Mesodermal cell (in vitro differentiated cells): ENCODE measurements around the gene CD58.
A peak's percentile ranks its signal among the peaks of the same experiment; 100 is the strongest.

Experiments
- H3K27ac ChIP-seq: 2 replicates; pipeline ENCODE4 v1.7.0; 2013; ENCODE audit warnings: mild to moderate bottlenecking, low read depth, low read length, moderate library complexity; ENCODE audit not compliant: severe bottlenecking
- H3K36me3 ChIP-seq: 2 replicates; pipeline ENCODE4 v1.7.1; 2013; ENCODE audit warnings: mild to moderate bottlenecking, low read length, moderate library complexity; ENCODE audit not compliant: control insufficient read depth, insufficient read depth
- H3K4me1 ChIP-seq: one replicate; pipeline ENCODE4 v1.7.1; 2013; ENCODE audit warnings: mild to moderate bottlenecking, low read length; ENCODE audit not compliant: insufficient read depth, control insufficient read depth, poor library complexity, severe bottlenecking
- H3K4me3 ChIP-seq: 2 replicates; pipeline ENCODE4 v1.7.0; 2013; ENCODE audit warnings: low read length, control low read depth, mild to moderate bottlenecking; ENCODE audit not compliant: insufficient read depth, poor library complexity, severe bottlenecking; ENCODE audit errors: extremely low read depth
- H3K9me3 ChIP-seq: 2 replicates; pipeline ENCODE4 v1.7.1; 2013; ENCODE audit warnings: mild to moderate bottlenecking, low read length, moderate library complexity; ENCODE audit not compliant: control insufficient read depth
- WGBS, 2 experiments: methylation state at CpG; one replicate each; pipeline ENCODE4 v1.1.5; 2013; ENCODE audit warnings: missing lambda C conversion rate in 2 of 2; ENCODE audit not compliant: insufficient coverage in 2 of 2; 5-methylcytosine and 5-hydroxymethylcytosine counted together

The CD58 gene

DNA sequence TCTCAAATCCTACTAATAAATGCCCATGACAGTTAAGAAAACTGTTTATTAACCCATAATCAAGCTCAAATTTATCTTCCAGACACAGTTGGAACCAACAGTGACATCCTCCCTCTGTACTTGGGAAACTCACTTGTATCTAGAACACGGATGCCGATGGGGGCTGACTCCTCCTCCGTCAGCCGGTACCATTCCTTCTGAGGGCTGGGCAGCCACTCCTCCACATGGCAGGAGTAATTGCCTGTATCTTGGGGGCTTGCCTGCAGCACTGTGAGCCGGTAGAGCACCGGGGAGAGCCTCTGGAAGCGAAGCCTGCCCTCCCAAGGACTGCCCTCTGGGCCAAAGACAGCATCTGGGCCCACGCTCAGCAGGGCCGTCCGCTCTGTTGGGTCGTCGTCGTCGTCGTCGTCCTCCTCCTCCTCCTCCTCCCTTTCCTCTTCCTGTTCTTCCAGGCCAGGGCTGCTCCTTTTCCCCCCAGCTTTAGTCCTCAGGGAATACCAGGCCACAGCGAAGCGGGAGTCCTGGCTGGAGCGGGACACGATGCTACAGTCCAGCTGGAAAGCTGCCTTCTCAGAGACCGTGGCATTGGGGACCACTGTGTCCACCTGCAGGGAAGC, 8.5 kb upstream of the CD58 start:
- 80 to 85% methylated on average over 21 of the region's 21 CpGs for WGBS, 2 experiments
- peaks cover under 1% of the 10 kb centered on the region for H3K36me3 ChIP-seq

GRCh38 chr1:116578581-116578980, 7.8 kb upstream of the CD58 start:
- Histone ChIP-seq H3K4me3 (no peak overlapping the region), H3K27ac (no peak overlapping the region), H3K9me3 (no peaks in the 10 kb centered on the region), H3K4me1 (peaks cover 13% of the 10 kb centered on the region), H3K36me3 (no peaks in the 10 kb centered on the region)
- no CpG with 5 or more reads among the region's 1 CpG for WGBS, 2 experiments

More for the DNA sequence above, 8.5 kb upstream of the CD58 start:
- Histone ChIP-seq H3K4me1 (peaks cover 5% of the 10 kb centered on the region), H3K9me3 (no peaks in the 10 kb centered on the region), H3K4me3 (no peak overlapping the region), H3K27ac (no peak overlapping the region)

- Histone ChIP-seq H3K36me3 (no peaks in the 10 kb centered on the region), H3K9me3 (no peaks in the 10 kb centered on the region), H3K4me1 (peaks cover 18% of the 10 kb centered on the region), H3K4me3 (no peak overlapping the region), H3K27ac (no peak overlapping the region)
- 88 to 93% methylated on average over 4 to 5 of the region's 5 CpGs for WGBS, 2 experiments
Observed at GRCh38 chr1:116577759-116578314, 7.0 kb upstream of the CD58 start.

GRCh38 chr1:116574581-116575291, 3.9 kb upstream of the CD58 start:
- no peaks in the 10 kb centered on the region for H3K9me3 ChIP-seq
- peaks cover 36% of the 10 kb centered on the region for H3K4me1 ChIP-seq
- H3K4me3 ChIP-seq, result no peak overlapping the region
- H3K36me3 ChIP-seq, result no peaks in the 10 kb centered on the region
- no peak overlapping the region for H3K27ac ChIP-seq
- WGBS, 2 experiments, result 42 to 49% methylated on average over 8 to 10 of the region's 11 CpGs

- WGBS, 2 experiments, result 100% methylated on average over 1 of the region's 7 CpGs; no CpG with 5 or more reads in 1 of the 2 experiments
- Histone ChIP-seq H3K36me3 (no peaks in the 10 kb centered on the region), H3K4me1 (peaks cover 37% of the 10 kb centered on the region), H3K27ac (no peak overlapping the region), H3K4me3 (no peak overlapping the region), H3K9me3 (no peaks in the 10 kb centered on the region)
Observed at GRCh38 chr1:116573431-116574095, 2.7 kb upstream of the CD58 start.

DNA sequence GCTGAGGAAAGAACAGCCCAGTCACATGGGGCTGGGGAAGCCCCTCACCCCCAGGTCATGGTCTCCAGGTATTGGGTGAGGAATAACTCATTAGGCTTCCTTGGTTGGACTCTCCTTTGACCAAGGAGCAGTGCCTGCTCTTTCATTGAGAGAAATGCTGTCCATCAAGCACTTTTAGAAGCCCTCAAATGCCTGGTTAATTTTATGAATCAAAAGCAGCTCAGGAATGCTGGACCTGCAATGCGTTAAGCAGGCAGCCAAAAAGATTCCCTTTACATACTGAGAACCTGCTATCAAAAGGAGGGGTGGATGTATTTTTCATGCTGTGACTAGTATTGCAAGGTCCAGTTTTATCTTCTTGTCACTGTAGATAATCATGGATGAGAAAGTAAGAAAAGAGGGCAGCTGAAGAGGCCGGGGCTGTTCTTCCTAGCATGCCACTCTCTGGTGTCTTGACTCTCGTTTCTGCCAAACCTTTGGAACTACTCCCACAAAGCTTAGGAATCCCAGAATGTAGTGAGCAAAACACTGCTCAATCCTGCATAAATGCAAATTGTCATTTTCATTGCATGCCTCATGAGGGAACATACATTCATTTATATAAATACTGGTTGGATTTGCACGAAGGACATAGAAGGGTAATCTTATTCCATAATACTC, 2.1 kb upstream of the CD58 start:
- H3K27ac ChIP-seq, result no peak overlapping the region
- WGBS, 2 experiments, result 70 to 100% methylated on average over 1 to 3 of the region's 4 CpGs
- no peaks in the 10 kb centered on the region for H3K36me3 ChIP-seq
- H3K9me3 ChIP-seq, result no peaks in the 10 kb centered on the region
- H3K4me3 ChIP-seq, result no peak overlapping the region
- H3K4me1 ChIP-seq, result peaks cover 37% of the 10 kb centered on the region

DNA sequence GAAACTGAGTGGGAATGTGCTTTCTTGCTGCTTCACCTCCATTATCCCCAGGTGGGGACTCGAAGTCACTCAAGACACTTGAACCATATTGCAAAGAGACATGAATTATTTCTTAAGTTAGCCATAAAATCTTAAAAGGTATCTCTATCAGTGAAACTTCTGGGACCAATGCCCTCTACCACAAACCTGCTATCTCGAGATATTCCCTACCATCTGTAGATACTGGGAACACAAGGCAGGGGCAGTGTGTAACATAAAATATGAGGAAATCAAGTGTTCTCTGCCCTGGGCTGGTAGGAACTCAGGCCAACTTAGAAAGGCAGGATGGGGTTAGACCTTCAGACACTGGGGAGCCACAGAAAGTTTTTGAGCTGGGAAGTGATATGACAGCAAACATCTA, 1.3 kb upstream of the CD58 start:
- Histone ChIP-seq H3K36me3 (no peaks in the 10 kb centered on the region), H3K4me1 (peaks cover 37% of the 10 kb centered on the region), H3K27ac (no peak overlapping the region), H3K4me3 (no peak overlapping the region), H3K9me3 (no peaks in the 10 kb centered on the region)
- no CpG with 5 or more reads among the region's 2 CpGs for WGBS, 2 experiments

- WGBS, 2 experiments, result 14 to 17% methylated on average over 14 of the region's 24 CpGs
- peak overlapping the region; percentile 84 for H3K27ac ChIP-seq
- H3K4me1 ChIP-seq, result peaks cover 37% of the 10 kb centered on the region
- H3K9me3 ChIP-seq, result no peaks in the 10 kb centered on the region
- H3K36me3 ChIP-seq, result no peaks in the 10 kb centered on the region
- H3K4me3 ChIP-seq, result peak overlapping the region; percentile 70
Observed at GRCh38 chr1:116571215-116571919, 541 bp upstream of the CD58 start.

- no peaks in the 10 kb centered on the region for H3K9me3 ChIP-seq
- peak overlapping the region; percentile 84 for H3K27ac ChIP-seq
- H3K4me1 ChIP-seq, result peaks cover 37% of the 10 kb centered on the region
- H3K36me3 ChIP-seq, result peaks cover 2% of the 10 kb centered on the region
- WGBS, 2 experiments, result 54 to 64% methylated on average over 16 to 22 of the region's 22 CpGs
- H3K4me3 ChIP-seq, result peak overlapping the region; percentile 70
Observed at GRCh38 chr1:116569776-116570357, 959 bp downstream of the CD58 start.

DNA sequence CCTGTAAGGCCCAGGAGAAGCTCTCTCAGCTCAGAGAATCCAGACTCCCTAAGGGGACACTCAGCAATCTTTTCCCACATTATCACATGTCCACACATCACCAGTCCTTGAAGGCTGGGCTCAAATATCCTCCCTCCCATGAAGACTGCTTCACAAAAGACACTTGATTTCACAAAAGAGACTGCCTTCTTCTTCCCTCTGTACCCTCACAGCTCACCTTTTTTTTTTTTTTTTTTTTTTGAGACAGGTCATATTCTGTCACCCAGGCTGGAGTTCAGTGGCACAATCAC, 1.5 kb downstream of the CD58 start:
- no peak overlapping the region for H3K27ac ChIP-seq
- H3K4me1 ChIP-seq, result peaks cover 34% of the 10 kb centered on the region
- no peak overlapping the region for H3K4me3 ChIP-seq
- H3K36me3 ChIP-seq, result peaks cover 4% of the 10 kb centered on the region
- no peaks in the 10 kb centered on the region for H3K9me3 ChIP-seq
